Measurements from ENCODE around the gene SLC6A13. TPM values are rescaled to one million over a fixed set of nuclear protein-coding genes. Genes with fewer than 3 reads are reported as not detected.

SLC6A13 gene
- polyA plus RNA-seq, 1 experiment, result not detected

DNA sequence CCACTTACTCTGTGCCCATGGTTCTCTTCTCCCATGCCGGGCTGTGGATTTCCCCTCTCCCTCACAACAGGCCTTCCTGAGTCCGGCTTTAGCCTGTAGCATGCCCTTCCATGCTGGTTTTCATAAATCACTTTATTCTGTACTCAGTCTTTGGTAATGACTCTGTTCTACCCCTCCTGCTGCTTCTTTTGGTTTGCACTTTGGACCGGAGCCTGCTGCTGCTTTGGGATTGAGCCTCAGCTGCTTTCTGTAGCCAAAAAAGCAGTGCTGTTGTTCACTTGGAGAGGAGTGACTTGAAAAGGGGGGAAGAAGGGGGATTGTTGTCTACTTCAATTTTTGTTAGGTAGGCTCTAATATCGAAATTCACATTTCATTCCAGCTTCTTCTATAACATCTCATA lies 8.5 kb upstream of the SLC6A13 start:
- ChIA-PET POLR2A (no interaction called here), CTCF (no interaction called here)
- Histone ChIP-seq H3K27me3 (ENCODE audit: control insufficient read depth, insufficient read depth, low read length) (peaks cover 22% of the 10 kb centered on the region), H3K4me3 (ENCODE audit: low read depth, low read length) (no peak overlapping the region), H3K9me3 (ENCODE audit: control insufficient read depth, insufficient read depth, low read length) (no peaks in the 10 kb centered on the region), H3K27ac (ENCODE audit: low read depth, low read length) (no peak overlapping the region)
- DNase-seq (ENCODE audit: low read depth, low spot score), result no peak
- TF ChIP-seq, protein P1, sequence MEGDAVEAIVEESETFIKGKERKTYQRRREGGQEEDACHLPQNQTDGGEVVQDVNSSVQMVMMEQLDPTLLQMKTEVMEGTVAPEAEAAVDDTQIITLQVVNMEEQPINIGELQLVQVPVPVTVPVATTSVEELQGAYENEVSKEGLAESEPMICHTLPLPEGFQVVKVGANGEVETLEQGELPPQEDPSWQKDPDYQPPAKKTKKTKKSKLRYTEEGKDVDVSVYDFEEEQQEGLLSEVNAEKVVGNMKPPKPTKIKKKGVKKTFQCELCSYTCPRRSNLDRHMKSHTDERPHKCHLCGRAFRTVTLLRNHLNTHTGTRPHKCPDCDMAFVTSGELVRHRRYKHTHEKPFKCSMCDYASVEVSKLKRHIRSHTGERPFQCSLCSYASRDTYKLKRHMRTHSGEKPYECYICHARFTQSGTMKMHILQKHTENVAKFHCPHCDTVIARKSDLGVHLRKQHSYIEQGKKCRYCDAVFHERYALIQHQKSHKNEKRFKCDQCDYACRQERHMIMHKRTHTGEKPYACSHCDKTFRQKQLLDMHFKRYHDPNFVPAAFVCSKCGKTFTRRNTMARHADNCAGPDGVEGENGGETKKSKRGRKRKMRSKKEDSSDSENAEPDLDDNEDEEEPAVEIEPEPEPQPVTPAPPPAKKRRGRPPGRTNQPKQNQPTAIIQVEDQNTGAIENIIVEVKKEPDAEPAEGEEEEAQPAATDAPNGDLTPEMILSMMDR (IDR thresholded peaks at IDR 0.05; ENCODE audit: low read depth, low read length), result no peak

DNA sequence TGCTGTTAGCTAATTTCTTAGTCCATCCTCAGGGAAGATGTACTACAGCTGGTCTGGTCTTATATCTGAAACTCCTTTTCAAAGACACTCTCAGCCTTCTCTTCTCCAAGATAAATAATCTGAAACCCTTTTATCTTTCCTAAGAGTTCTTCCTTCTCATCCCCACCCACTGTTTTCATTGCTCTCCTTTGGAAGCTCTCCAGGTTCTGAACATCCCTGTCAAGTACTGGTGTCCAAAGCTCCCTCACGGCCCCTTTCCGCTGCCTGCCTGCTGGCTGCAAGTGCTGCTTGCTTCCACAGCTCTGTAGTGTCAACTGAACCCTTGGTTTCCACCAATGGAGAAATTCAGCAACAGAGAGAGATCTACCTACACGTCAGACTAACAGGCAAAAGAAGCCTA lies 6.6 kb upstream of the SLC6A13 start:
- Histone ChIP-seq H3K27me3 (ENCODE audit: control insufficient read depth, insufficient read depth, low read length) (peaks cover 26% of the 10 kb centered on the region), H3K4me3 (ENCODE audit: low read depth, low read length) (no peak overlapping the region), H3K27ac (ENCODE audit: low read depth, low read length) (no peak overlapping the region), H3K9me3 (ENCODE audit: control insufficient read depth, insufficient read depth, low read length) (no peaks in the 10 kb centered on the region)
- no peak for DNase-seq (ENCODE audit: low read depth, low spot score)
- ChIA-PET CTCF (no interaction called here), POLR2A (interaction anchor here (0.5 to 0.6 kb wide), 2 partner anchors 489 to 1739 kb away, joined by 3 to 7 read pairs; no protein-coding TSS in a partner anchor)
- TF ChIP-seq, protein P1 (IDR thresholded peaks at IDR 0.05; ENCODE audit: low read depth, low read length), result no peak

DNA sequence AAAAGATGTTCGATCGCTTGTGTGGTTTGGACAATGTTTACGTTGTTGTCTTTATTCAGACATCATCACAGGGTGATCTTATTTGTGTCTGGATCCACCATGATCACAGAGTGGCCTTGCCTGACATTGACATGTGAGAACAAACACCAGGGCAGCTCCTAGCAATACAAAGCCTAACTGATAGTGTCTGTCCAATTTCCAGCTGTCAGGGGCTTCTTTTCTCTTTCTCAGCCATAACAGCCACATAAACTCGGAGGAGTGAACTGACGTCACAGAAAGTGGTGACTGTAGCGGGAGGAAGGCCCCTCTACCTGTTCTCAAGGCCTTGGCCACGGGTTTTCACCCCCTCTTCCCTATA lies 5.8 kb upstream of the SLC6A13 start:
- H3K27ac ChIP-seq (ENCODE audit: low read depth, low read length), result no peak overlapping the region
- H3K4me3 ChIP-seq (ENCODE audit: low read depth, low read length), result no peak overlapping the region
- CTCF ChIA-PET, result no interaction called here
- POLR2A ChIA-PET, result no interaction called here
- peaks cover 28% of the 10 kb centered on the region for H3K27me3 ChIP-seq (ENCODE audit: control insufficient read depth, insufficient read depth, low read length)
- TF ChIP-seq, protein P1 (IDR thresholded peaks at IDR 0.05; ENCODE audit: low read depth, low read length), result no peak
- no peak for DNase-seq (ENCODE audit: low read depth, low spot score)
- H3K9me3 ChIP-seq (ENCODE audit: control insufficient read depth, insufficient read depth, low read length), result no peaks in the 10 kb centered on the region

DNA sequence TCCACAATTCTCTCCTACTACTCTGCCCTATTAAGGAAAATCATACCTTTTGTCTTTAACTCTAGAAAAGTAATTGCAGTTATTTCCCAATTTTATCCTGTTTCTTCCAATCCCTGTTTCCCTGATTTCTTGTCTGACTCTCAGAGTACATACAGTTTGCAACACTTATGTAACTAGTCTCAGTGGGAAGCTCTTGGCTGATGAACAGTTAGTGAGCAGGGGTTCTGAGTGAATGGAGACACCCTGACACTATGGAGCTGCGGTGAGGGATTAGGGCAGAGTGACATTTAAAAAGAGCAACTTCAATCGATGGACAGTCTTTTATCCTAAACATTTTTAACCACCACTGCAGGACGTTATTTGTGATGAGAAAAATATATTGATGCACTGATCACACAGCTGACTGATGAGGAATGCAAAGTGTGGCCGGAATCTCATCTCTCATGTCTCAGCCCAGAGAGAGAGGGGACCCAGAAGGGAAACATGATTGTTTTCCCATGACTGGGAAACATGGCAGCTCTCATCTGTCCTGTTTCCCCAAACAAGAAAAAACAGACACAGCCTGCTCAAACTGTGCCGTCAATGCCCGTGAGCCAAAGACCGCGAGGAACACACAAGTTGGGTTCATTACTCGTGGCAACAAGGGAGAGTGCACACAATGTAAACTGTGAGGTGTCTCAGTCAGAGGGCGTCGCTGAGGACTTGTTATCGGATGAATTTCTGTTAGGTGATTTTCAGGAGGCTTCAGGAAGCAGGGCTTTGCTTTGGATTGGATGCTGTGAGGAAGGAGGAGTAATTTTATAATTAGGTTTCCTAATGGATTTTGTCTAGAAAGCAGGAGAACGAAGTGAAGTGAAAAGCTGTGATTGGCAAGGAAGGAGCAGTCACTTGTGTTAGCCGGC lies 5.2 kb upstream of the SLC6A13 start:
- TF ChIP-seq, protein P1 (IDR thresholded peaks at IDR 0.05; ENCODE audit: low read depth, low read length), result no peak
- ChIA-PET POLR2A (no interaction called here), CTCF (no interaction called here)
- Histone ChIP-seq H3K9me3 (ENCODE audit: control insufficient read depth, insufficient read depth, low read length) (no peaks in the 10 kb centered on the region), H3K27me3 (ENCODE audit: control insufficient read depth, insufficient read depth, low read length) (peaks cover 28% of the 10 kb centered on the region), H3K27ac (ENCODE audit: low read depth, low read length) (no peak overlapping the region), H3K4me3 (ENCODE audit: low read depth, low read length) (no peak overlapping the region)
- DNase-seq (ENCODE audit: low read depth, low spot score), result no peak

DNA sequence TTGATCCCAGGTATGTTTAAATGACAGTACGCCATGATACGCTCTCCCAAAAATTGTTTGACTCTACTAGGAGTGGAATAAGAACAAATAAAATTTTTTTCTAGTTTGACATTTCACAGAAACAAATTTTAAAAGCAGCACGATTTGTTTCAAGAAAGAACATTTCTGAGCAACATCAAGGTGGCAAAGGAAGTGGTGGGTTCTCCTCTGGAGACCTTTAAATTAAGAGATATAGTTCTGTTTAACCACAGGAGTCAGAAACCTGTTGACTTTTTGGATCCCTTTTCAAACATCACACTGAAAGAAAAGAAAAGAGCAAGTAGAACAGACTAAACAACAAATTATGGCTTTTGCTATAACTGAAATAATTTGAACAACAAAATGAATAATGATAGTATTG lies 2.5 kb upstream of the SLC6A13 start:
- CTCF ChIA-PET, result no interaction called here
- H3K27me3 ChIP-seq (ENCODE audit: control insufficient read depth, insufficient read depth, low read length), result peaks cover 34% of the 10 kb centered on the region
- H3K27ac ChIP-seq (ENCODE audit: low read depth, low read length), result no peak overlapping the region
- H3K4me3 ChIP-seq (ENCODE audit: low read depth, low read length), result no peak overlapping the region
- TF ChIP-seq, protein P1 (IDR thresholded peaks at IDR 0.05; ENCODE audit: low read depth, low read length), result no peak
- POLR2A ChIA-PET, result no interaction called here
- DNase-seq (ENCODE audit: low read depth, low spot score), result no peak
- no peaks in the 10 kb centered on the region for H3K9me3 ChIP-seq (ENCODE audit: control insufficient read depth, insufficient read depth, low read length)
